A549 (cell line): Measurements from ENCODE around the gene ELN.

Source experiments
- EP300 ChIP-seq, 2 experiments: fragments of >200 bp; sonication (Bioruptor Twin); formaldehyde crosslinking; IDR thresholded peaks; 2 replicates in 1 of 2; 3 replicates in 1 of 2; pipeline ENCODE4 v1.6.1; 2016 to 2017
- HOXA7 ChIP-seq: fragments of 250-450 bp; sonication (Bioruptor Pico); IDR thresholded peaks from 2 replicates; pipeline ENCODE4 v1.5.0; 2020; ENCODE audit warnings: mild to moderate bottlenecking, moderate library complexity

DNA sequence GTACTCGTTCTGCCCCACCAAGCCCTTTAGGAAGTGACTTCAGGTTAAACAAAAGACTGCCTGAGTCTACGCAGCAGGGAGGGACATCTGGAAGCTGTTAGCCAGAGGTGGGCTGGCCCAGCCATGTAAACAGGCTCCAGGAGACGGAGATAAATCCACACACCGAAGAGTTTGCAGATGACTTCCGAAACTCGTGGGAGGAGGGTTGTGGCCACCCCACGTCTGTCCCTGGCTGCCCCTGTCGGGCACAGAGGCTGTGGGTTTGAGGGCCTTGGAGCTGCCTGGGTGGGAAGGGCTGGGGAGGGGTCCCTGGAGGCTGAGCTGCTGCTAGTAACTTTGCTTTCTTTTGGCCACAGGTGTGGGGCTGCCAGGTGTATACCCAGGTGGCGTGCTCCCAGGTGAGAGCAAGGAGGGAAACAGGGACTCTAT is 15.6 kb downstream of the ELN start:
- TF ChIP-seq HOXA7 (CRISPR knock-in tag) = no peak
- no peak for TF ChIP-seq EP300 (IDR thresholded peaks at IDR 0.05)
